CD4-positive, alpha-beta T cell treated with Interleukin-4 for 1 hour (primary cell): ENCODE measurements around the gene FOXP4.

Source experiments
- DNase-seq, 2 donors: peaks; one replicate each; pipeline ENCODE4 v3.0.0-alpha.2; 2020 to 2022

FOXP4 gene

DNA sequence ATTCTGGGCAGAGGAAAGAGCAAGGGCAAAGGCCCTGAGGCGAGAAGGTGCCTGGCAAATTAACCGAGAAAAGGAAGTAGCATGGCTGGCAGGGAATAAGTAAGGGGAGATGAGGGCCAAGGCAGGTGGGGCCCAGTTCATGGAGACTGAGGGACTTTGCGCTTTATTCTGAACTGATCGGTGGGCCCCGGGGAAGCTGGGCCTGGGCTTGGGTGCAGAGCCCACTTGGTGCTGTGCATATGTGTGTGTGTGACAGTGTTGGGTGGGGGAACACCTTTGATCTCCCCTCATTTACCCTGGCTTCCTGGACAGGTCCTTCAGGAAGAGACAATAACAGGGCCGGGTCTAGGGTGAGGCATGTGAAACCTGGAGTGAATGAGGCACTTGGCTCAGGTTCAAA is 89.2 kb downstream of the FOXP4 start:
- no peak for DNase-seq

DNA sequence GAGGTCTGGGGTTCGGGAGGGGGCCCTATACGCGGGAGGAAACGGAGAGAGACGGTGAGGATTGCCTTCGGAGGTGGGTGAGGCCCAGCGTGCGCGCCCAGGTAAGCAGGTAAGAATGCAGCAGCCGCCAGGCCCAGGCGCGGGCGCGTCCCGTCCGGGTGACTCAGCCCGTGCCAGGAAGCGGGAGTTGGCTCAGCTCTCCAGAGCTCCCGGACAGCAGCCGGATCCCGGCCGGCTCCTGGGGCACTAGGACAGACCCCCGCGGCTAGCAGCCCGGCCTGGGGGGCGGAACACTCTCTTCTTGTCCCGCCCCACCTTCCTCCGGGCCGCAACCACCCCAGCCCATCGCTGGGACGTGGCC is 90.6 kb downstream of the FOXP4 start:
- DNase-seq, result no peak

DNA sequence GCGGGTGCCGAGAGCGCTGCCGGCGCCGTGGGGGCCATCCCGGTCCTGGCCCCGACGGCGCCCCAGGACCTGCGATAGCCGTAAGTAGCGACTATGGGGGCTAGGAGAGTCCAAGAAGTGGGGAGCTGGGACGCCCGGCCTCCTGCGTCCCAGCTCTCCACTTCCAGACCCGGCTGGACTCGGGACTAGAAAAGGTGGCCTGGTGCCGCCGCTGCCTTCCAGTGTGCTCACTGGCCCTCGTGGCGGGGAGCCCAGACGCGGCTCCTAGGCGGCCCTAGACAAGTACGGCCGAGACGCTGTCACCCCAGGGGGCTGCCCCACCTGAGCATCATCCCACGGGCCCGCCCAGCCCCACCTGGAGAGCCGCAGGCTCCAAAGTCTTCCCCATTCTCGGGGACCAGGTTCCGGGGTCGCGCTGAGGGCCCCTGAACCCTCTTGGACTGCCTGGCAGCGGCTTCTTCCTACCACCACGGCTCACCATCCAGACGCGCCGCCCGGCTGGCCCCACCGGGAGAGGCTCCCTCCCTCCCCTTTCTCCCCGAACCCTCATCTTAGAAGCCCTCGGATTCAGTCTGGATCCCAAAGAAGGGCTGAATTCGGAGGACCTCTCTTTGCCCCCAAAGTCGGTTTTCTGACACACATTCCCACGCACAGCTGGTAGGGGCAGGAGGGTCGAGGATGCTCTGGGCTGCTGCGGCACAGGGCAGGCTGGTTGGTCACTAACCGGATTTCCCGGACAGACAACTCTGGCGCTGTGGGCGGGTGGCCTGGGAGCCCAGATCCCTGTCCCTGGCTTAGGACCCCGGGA is 91.2 kb downstream of the FOXP4 start:
- DNase-seq, result no peak

DNA sequence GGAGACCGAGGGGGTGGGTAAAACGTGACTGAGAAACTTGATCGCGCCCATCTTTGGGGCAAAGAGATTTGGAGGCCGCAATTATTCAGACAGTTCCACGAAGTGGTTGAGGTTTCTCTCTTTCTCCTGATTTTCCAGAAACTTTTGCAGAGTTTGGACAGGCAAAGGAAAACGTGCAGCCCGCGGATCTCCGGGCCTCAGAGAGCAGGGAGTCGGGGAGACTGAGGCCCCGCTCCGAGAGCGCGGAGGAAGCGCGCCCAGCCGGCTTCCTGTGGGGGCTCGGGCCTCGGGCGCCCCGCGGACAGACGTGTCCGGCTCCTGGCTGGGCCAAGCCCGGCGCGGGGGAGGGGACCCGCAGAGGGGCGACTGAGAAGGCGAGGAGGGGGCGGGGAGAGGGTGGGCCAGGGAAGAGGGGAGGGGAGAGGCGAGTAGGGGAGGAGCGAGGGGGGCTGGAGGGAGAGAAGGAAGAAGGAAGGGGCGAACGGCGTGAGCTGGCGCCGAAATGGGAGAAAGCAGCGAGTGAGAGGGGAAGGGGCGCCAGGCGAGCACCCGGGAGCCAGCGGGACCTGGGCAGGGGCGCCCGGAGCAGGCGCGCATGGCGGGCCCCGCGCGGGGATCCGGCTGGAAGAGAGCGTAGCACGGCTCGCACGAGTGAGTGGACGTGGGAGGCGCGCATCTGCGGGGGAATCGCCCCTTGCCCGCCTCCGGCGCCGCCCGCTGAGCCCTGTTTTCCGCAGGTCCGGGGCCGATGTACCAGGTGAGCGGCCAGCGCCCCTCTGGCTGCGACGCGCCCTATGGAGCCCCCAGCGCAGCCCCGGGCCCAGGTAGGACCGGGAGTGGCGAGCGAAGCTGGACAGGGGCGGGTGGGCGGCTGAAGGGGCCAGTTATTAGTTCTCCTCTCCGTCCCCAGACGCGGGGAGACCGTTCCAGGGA is 92.1 kb downstream of the FOXP4 start, which contains the start of gene MDFI:
Gene MDFI, plus strand, starts transcription at position 467 of the 933 bp plus-strand sequence. Its CDS starts 282 bp downstream, at position 749.
- no peak for DNase-seq

DNA sequence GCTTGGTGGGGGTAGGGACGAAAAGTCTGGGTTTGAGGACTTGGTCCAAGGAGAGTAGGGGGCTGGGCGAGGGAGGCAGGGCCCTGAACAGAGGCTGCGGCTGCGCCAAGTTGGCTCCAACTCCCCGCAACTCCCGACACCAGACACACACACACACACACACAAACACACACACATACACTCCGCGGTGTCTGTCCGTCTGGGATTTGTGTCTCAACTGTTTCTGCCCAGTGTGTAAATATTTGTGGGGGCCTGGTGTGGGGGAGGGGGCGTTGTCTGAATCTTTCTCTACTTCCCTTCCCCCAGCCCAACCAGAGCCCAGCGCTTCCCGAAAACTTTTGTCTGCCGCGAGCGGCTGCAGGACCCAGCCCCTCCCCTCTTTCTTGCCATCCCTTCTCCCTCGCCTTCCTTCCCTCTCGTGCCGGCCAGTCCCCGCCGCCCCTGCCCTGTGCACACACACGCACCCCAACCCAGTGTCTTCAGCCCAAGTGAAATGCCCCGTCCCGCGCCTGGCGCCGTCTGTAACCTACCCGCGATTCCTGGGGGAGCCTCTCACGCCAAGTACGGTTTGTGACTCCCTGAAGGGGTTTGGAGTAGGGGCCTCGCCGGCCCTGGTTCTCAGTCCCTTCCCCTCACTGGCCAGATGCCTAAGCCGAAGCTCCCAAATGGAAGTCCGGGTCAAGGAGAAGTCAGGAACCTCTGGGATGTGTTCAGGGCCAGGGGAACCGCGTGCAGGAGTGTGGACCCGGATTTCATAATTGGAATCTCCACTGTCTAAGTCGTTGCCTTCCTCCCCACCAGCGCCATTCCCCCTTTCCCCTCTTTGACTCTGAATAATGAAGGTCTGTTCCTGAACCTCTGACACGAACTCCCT is 93.0 kb downstream of the FOXP4 start:
- no peak for DNase-seq

DNA sequence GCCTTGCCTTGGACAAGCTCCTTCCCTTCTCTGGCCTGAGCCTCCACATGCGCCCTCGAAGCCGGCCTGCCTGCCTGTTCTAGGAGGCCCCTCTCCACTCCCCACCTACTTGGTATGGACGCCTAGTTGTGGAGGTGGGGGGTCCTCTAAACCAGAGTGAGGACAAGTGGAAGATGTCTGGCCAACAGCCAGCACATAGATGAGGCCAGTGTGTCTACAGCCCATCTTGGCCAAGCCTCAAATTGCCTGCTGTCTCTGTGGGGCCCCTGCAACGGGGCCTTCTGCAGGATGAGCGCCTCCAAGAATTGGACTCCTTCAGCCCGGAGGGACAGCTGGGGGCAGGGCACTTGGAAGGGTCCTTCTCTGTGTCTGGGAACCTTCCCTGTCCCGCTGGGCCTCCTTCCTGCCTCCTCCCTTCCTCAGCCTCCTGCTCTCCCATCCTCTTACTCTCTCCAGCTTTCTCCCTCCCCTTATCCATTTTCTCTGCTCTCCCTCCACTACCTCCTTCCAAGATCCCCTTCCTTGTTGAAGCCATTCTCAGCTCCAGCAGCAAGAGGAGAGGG is 93.7 kb downstream of the FOXP4 start:
- DNase-seq, result no peak

DNA sequence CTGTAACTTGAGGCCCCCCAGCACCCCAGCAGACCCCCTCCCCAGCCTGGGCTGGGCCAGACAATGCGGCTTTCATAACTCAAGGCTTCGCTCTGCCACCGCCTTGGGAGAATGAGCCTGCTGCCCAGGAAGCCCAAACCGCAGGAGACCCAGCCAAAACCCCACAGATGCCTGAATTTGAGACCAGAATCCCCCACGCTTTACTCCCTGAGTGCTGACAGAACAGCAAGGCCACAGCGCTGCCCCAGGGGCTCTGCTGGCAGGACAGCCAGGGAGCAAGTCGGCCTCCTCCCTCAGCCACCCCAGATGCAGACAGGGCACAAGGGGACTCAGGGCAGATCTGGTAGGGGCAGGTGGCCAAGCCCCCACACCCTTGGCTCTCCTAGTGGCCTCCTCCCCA is 94.2 kb downstream of the FOXP4 start:
- DNase-seq, result no peak

DNA sequence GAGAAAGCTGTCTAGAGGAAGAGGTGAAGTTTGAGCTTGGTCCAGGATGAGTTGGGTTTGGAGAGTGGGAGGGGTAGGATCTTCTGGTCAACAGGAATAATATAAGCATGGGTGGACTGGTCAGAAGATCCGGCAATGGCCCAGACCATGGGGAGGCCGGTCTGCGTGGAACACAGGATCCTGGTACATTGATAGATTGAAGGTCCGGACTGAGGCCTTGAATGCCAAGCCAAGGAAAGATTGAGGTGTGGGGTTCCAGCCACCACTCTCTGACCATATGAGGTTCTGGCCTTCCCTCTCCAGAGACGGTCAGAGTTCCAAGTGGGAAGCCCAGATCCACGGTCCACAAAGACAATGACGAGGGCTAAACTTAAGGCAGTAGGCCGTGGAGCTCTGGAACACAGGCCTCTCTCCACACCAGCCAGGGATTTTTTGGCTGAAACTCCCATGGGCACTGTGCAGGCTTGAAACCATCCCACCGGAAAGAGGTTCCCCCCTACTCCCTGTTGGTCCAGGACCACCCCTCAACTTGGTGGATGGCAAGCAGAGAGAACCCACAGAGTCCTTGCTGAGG is 95.3 kb downstream of the FOXP4 start:
- DNase-seq, result no peak

DNA sequence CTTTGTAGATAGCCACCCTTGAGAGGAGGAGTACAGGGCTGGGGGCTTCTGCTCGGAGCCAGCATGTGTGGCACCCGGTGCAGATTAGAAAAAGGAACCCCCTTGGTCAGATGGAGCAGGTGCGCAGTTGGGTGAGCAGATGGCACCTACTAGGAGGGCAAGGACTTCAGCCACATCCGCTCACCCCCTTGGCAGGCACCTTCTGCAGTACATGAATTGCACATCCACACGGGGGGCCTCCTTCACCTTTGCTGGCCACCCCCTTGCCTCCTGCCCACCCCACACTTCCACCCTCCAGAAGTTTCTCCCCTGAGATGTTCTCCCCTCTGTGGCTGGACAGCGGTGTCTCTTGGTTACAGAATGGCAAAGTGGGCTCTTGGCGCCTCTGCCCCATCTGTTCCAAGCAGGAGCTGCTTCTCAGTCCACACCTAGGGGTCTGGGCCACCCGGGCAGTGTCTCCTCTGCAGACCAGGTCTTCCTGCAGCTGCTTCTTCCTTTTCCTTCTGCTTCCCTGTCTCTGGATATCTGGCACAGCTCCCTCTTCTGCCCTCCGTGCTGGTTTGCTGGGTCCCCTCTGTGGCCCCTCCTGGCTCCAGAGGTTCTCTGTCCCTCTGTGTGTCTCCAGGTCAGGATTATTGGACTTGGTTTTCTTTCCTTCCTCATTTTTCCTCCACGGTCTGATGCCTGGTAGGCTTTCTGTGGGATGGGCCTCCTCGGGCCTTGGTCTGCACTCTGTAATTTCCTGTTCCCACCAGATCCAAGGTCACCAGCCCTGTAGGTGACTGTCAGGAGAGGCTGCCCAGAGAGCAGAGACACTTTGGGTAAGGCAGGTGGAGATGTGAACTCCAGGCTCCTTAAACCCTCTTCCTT is 96.1 kb downstream of the FOXP4 start:
- DNase-seq, result no peak

DNA sequence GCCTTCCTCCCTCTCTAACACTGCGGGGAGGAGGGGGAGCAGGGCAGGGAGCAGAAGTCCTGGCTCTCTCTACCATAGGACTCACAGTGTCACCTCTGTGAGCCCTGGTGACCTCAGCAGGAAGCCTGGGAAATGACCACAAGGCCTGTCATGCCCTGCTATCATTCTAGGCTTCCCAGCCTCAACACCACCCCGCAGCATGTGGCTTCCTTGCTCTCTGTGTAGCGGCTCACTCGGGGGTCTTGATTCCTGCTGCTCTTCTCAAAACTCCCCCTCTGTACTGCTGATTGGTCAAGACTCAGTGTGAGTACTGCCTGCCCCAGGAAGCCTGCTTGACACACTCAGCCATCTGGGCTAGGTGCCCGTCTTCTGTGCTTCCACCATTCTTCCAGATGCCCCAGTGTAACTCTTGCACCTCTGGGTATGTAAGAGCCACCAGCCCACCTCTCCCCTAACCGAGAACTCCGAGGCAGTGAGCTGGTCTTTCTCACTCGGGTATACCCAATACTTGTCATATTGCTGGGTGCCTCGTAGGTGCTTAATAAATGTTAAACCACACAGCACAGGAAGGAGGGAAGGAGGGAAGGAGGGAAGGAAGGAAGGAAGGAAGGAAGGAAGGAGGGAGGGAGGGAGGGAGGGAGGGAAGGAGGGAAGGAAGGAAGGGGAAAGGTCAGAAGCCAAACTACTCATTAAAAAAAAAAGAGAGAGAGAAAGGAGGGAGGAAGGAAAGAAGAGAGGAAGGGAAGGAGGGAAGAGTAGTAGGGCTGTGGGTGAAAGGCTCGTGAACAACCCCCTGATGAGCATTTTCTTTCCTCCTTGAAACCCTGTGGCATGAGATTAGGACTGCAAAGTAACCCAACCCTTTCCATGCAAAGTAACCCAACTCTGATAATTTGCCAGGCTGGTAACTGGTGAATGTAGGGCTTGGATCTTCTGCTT is 97.0 kb downstream of the FOXP4 start:
- DNase-seq, result no peak

DNA sequence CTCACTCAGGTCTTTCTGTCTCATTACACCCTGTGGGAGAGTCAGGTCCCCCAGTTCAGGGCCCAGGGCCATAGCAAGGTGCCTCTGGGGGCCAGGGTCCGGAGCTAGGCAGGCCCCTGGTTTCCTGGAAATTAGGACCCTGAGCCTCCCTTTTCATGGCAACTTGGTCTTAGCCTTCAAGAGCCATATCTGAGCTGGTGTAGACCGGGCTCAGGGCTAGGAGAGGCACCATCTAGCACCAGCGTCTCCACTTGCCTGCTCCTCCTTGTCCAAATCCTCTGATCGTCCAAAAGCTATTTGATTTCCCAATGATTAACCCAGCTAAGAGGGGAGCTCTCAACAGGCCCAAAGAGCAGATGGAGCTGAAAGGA is 97.7 kb downstream of the FOXP4 start:
- no peak for DNase-seq

DNA sequence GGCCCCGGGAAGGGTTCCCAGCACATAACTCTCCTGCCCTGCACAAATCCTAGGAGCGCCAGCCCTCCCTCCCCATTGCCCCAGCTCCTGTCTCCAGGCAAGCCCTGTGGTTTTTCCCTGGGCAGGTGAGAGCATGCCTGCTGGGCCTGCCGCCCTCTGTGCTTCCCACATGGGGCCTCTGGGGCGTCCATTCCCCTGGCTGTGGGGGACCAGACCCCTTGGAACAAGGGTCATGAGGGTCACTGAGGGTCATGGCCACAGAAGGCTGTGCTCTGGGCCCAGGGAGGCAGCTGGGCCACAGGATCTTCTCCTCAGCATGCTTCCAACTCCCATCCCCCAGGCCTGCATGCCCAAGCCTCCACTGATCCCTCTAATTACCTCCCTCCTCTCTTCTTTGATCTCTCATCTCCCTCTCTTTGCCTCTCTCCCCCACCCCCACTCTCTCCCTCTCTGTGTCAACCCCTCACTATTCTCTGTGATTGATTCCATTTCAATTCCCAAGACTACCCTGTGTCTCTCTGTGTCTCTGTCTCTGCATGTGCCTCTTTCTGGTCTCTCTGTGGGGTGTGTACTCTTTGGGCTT is 98.2 kb downstream of the FOXP4 start:
- no peak for DNase-seq

DNA sequence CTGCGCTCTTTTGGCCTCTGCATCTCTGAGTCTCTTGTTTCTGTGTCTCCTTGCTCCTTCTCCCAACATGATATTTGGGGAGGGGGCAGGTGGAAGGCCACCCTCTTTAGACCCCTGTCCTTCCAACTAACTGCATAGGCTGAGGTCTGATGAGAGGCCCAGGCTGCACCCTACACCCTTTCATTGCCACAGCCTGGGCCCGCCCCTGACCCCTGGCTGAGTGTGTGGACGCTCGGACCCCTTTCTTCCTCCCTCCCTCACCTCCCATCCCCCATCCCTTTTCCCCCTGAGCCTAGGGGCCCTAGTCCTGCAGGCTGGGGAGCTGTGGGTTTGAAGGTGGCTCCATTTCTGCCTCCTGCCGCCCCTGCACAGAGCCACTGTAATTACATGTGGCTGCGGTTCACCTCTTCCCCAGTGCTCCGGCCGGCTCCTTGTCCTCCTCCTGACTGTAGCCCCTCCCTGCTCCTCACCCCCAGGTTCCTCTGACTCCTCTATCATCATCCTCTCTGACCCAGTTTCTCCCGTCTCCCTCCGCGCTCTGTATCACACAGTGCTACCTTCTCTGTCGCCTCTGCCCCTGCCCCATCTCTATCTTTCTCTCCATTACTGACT is 98.9 kb downstream of the FOXP4 start:
- no peak for DNase-seq

DNA sequence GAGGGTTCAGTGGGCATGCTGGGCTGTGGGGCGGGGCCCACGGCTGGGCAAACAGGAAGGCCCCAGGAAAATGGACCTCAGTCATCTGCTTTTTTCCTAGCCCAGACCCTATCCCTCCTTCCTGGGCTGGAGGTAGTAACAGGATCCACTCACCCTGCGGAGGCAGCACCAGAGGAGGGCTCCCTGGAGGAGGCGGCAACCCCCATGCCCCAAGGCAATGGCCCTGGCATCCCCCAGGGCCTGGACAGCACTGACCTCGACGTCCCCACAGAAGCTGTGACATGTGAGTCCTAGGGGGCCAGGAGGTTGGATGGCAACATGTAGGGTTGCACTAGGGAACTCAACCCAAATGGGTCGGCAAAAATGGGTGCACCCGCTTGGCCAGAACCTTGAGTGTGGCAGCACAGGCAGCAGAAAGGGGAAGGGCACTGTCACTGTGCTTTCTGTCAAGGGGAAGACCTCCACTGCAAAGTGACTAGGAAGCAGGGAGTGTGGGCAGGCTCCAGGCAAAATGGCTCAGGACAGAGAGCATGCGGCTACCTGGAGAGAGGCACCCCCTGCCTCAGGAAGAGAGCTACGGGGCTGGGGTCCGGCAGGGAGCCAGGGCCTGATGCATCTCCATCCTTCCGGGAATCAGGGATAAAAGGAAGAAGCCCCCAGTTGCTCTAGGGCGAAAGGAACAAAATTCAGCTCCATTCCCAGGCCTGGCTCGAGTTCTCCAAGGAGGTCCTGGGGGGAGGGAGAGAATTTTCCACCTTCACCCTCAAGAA is 100.0 kb downstream of the FOXP4 start:
- no peak for DNase-seq

DNA sequence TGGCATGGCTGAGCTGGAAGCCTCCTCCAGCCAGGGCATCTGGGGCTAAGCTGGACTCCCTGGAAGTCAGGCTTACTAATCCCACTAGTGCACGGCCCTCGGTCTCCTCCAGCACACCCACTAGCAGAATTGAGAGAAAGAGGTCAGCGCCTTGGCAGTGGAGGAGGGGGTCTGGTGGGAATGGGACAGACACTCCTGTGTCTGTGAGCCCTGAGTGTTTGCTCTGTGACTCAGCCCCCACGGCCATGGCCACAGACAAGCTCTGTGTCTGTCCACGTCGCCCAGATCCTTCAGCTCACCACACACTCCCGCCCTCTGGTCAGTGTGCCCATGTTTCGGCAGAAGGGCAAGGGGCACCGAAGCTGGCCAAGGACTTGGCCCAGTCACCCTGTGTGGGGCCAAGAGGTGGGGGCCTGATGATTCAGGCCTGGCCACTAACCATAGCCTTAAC is 100.9 kb downstream of the FOXP4 start:
- DNase-seq, result no peak

DNA sequence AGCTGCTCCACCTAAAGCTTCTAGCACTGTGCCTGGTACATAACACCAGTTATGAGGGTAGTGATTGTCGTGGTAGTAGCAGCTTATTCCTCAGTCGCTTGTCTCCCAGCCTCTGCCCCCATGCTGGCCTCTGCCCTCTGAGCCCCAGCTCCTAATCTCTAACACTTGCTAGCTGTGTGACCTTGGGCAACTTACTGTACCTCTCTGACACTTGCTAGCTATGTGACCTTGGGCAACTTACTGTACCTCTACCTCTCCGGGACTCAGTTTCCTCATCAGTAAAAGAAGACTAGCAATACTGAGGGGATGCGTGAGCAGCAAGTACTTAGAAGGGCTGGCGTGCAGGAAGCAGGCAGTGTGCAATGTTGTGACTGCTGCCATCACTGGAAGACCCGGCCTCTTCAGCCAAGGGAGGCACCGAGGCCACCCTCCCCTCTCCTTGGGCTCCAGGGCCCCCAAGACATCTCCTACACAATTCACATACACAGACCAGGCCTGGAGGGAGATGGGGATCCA is 101.9 kb downstream of the FOXP4 start:
- DNase-seq, result no peak

DNA sequence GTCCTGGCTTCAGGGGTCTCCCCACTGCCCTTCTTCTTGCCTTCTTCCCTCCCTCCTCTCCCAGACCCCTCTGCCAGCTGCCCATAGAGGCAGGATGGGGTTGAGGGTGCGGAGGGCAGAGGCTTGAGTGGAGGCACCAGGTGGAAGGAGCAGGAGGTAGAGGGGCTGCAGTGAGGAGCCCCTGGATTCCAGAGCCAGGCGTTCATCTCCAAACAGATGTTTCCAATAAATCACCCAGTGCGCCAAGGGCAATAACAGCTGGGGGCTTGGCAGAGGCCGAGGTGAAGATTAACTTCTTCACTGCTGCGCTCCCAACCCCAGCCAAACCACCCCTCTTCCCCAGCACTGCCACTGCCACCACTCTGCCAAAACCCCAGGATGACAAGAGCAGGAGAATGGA is 102.7 kb downstream of the FOXP4 start:
- DNase-seq, result no peak

DNA sequence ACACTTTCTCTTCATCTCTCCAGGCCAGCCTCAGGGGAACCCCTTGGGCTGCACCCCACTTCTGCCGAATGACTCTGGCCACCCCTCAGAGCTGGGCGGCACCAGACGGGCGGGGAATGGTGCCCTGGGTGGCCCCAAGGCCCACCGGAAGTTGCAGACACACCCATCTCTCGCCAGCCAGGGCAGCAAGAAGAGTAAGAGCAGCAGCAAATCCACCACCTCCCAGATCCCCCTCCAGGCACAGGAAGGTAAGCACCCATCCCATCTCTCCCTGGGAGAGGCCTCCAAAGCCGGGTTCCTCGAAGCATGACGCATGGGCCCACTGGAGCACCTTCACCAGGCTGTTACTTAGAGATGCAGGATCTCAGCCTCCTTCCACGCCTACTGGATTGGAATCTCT is 103.4 kb downstream of the FOXP4 start:
- DNase-seq, result no peak
